Psoas muscle (tissue), 8 donors: Measurements from ENCODE around the gene CCDC51. TPM values are rescaled to one million over a fixed set of nuclear protein-coding genes. Genes with fewer than 3 reads are reported as not detected.

Experiments
- ATAC-seq, 4 donors: fragments of 200-7000 bp; cut with Tn5 transposase; one replicate each; pipeline ENCODE4 v1.9.1; 2020; ENCODE audit warnings: moderate library complexity in 3 of 4, mild to moderate bottlenecking in 2 of 4
- DNase-seq, 2 donors: peaks; one replicate each; pipeline ENCODE4 v3.0.0-alpha.2; 2020
- H3K27ac ChIP-seq: fragments of 200-600 bp; one replicate; pipeline ENCODE4 v1.8.0; 2022
- H3K27me3 ChIP-seq, 3 donors: fragments of 200-600 bp in 1 of 3; one replicate each; pipeline versions ENCODE4 v1.6.1 to v1.8.0; 2013 to 2022; ENCODE audit warnings: low read length in 2 of 3, mild to moderate bottlenecking in 2 of 3, moderate library complexity in 1 of 3; ENCODE audit not compliant: insufficient read depth in 3 of 3
- H3K36me3 ChIP-seq, 2 donors: fragments of 200-600 bp in 1 of 2; one replicate each; pipeline versions ENCODE4 v1.6.1 to v1.8.0; 2013 to 2022; ENCODE audit warnings: low read depth in 1 of 2, mild to moderate bottlenecking in 1 of 2, moderate library complexity in 1 of 2; ENCODE audit not compliant: insufficient read depth in 1 of 2
- H3K4me1 ChIP-seq: fragments of 200-600 bp; one replicate; pipeline ENCODE4 v1.8.0; 2022
- H3K4me3 ChIP-seq: fragments of 200-600 bp; one replicate; pipeline ENCODE4 v1.8.0; 2022; ENCODE audit warnings: mild to moderate bottlenecking
- H3K9me3 ChIP-seq: fragments of 200-600 bp; one replicate; pipeline ENCODE4 v1.8.0; 2022
- CTCF ChIP-seq: fragments of 200-600 bp; IDR thresholded peaks from one replicate; pipeline ENCODE4 v1.8.0; 2022; ENCODE audit warnings: antibody characterized with exemption
- WGBS, 3 donors: extraction: QIAGEN DNeasy Blood & Tissue Kit; methylation state at CpG; one replicate each; pipeline versions ENCODE4 v1.1.6 to v1.1.7; 2013; 5-methylcytosine and 5-hydroxymethylcytosine counted together
- intact Hi-C, 2 donors: fragments of 100-400 bp; cut with DNase I; formaldehyde crosslinking; loops; one replicate each; pipeline versions ENCODE4 v1.11.0 to v1.14.2; 2022
- polyA plus RNA-seq, 3 donors: library from polyadenylated mRNA; stranded (reverse); fragments of 200-250 nt; gene quantifications; one replicate each; pipeline ENCODE4 v1.2.3, GENCODE V29; 2013
- total RNA-seq, 4 donors: library from RNA; stranded (reverse); fragmentation: NEBNext Ultra II Directional in 2 of 4; extraction: Animal tissue kit (Norgen Biotek cat#: 25700) in 2 of 4; gene quantifications; one replicate each; pipeline versions ENCODE4 v1.2.1 to v1.2.4, GENCODE V29; 2021 to 2023
- donor health status: healthy with polysubstance abuse.
- donor health status: DM: no; HTN: no; CAD: no; lungs with moderate emphysema.
- donor health status: Bipolar disorder and iron deficiency.
- donor health status: healthy.
- donor health status: DM: yes; HTN: yes; CAD: no.
- donor health status: DM: no; HTN: no; CAD: no.
- donor health status: DM: no; HTN: no; CAD: no.
- donor health status: DM: yes; HTN: yes; CAD: no.

Gene CCDC51
- total and polyA plus RNA-seq, 7 donors = 5.3 to 19.6 (median 7.7) TPM

- Histone ChIP-seq H3K36me3 (peaks cover 7 to 100% of the 10 kb centered on the region in 2 donors), H3K27ac (no peak overlapping the region), H3K4me3 (no peak overlapping the region), H3K9me3 (no peaks in the 10 kb centered on the region), H3K27me3 (no peaks in the 10 kb centered on the region), H3K4me1 (no peaks in the 10 kb centered on the region)
- 91 to 100% (median 94%) methylated on average over 1 of the region's 1 CpG for WGBS, 3 donors
- intact Hi-C loops = no loop called here
- no peak for DNase-seq
- no peak for TF ChIP-seq CTCF
- no peak for ATAC-seq
Observed at GRCh38 chr3:48456456-48456855, 16.5 kb upstream of the CCDC51 start.

GRCh38 chr3:48451270-48451669 lies 11.4 kb upstream of the CCDC51 start:
- ATAC-seq = no peak
- no peak for DNase-seq
- H3K27me3 ChIP-seq = no peaks in the 10 kb centered on the region
- no peaks in the 10 kb centered on the region for H3K9me3 ChIP-seq
- 52 to 76% (median 63%) methylated on average over 1 of the region's 1 CpG for WGBS, 3 donors
- peaks cover 2 to 61% of the 10 kb centered on the region in 2 donors for H3K36me3 ChIP-seq
- H3K4me1 ChIP-seq = peaks cover 9% of the 10 kb centered on the region
- intact Hi-C loops = no loop called here
- no peak overlapping the region for H3K4me3 ChIP-seq
- TF ChIP-seq CTCF = no peak
- no peak overlapping the region for H3K27ac ChIP-seq

GRCh38 chr3:48446425-48447193 lies 6.7 kb upstream of the CCDC51 start, which contains the start of gene ATRIP:
Gene ATRIP, plus strand, starts transcription at chr3:48446737. Its CDS starts 109 bp downstream, at chr3:48446846.
- intact Hi-C loops = no loop called here
- TF ChIP-seq CTCF = no peak
- peaks cover 0 to 46% of the 10 kb centered on the region in 2 donors for H3K36me3 ChIP-seq

GRCh38 chr3:48446043-48446424 lies 6.1 kb upstream of the CCDC51 start:
- ATAC-seq (no peak), DNase-seq (no peak)
- H3K4me3 ChIP-seq = peak overlapping the region; percentile 94
- peaks cover 28% of the 10 kb centered on the region for H3K4me1 ChIP-seq
- no peaks in the 10 kb centered on the region for H3K27me3 ChIP-seq
- intact Hi-C loops = no loop called here
- no peaks in the 10 kb centered on the region for H3K9me3 ChIP-seq
- 12 to 13% (median 12%) methylated on average over 6 of the region's 6 CpGs for WGBS, 3 donors
- TF ChIP-seq CTCF = no peak
- peaks cover 0 to 45% of the 10 kb centered on the region in 2 donors for H3K36me3 ChIP-seq
- peak overlapping the region; percentile 97 for H3K27ac ChIP-seq

More at GRCh38 chr3:48446425-48447193, 6.7 kb upstream of the CCDC51 start, which contains the start of gene ATRIP:
- WGBS, 3 donors = 0 to 1% (median 1%) methylated on average over 82 to 91 of the region's 91 CpGs
- H3K9me3 ChIP-seq = no peaks in the 10 kb centered on the region
- peaks cover 22% of the 10 kb centered on the region for H3K4me1 ChIP-seq
- peak within 1 kb of the TSS; percentile 94 for H3K4me3 ChIP-seq
- H3K27me3 ChIP-seq = no peaks in the 10 kb centered on the region
- DNase-seq (peak; percentile 93 to 95), ATAC-seq (peak; percentile 98 to 100 (median 100))
- H3K27ac ChIP-seq = peak within 1 kb of the TSS; percentile 97
